Breast epithelium (tissue), 3 donors: ENCODE measurements around the gene CAVIN4.

Source experiments
- POLR2A ChIP-seq: fragments of 450-650 bp; IDR thresholded peaks from one replicate; pipeline ENCODE4 v1.6.1; 2016; ENCODE audit warnings: antibody characterized with exemption, mild to moderate bottlenecking, moderate library complexity
- POLR2AphosphoS5 ChIP-seq, 3 donors: sonication (generic); formaldehyde crosslinking; IDR thresholded peaks; one replicate each; pipeline ENCODE4 v1.6.1; 2017; ENCODE audit warnings: antibody characterized with exemption in 3 of 3
- TF ChIP-seq, protein P1 (sequence below), 3 donors: fragments of 450-650 bp; IDR thresholded peaks; one replicate each; pipeline ENCODE4 v1.5.1; 2016 to 2017; ENCODE audit warnings: antibody characterized with exemption in 3 of 3, mild to moderate bottlenecking in 3 of 3, moderate library complexity in 3 of 3

DNA sequence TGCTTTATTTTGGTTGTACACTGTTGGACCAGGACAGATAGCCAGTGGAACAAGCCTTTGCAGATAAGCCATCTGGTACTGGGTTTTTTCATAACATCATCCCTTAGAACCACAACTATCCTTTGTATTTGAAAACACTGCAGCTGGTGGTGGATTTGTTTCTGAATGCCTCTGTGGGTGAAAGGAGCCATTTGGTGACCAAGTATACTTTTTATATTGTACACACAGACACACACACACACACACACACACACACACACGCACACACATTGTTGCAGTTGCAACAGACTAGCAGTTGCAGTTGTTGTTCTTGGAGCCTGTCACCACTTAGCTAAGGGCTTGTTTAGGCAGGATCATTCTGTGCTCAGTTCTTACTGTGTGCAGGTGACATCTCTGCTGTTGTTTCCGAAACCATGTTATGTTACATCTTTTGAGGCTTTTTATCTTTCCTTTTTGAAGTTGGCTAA is 22.9 kb upstream of the CAVIN4 start:
- TF ChIP-seq, protein P1, sequence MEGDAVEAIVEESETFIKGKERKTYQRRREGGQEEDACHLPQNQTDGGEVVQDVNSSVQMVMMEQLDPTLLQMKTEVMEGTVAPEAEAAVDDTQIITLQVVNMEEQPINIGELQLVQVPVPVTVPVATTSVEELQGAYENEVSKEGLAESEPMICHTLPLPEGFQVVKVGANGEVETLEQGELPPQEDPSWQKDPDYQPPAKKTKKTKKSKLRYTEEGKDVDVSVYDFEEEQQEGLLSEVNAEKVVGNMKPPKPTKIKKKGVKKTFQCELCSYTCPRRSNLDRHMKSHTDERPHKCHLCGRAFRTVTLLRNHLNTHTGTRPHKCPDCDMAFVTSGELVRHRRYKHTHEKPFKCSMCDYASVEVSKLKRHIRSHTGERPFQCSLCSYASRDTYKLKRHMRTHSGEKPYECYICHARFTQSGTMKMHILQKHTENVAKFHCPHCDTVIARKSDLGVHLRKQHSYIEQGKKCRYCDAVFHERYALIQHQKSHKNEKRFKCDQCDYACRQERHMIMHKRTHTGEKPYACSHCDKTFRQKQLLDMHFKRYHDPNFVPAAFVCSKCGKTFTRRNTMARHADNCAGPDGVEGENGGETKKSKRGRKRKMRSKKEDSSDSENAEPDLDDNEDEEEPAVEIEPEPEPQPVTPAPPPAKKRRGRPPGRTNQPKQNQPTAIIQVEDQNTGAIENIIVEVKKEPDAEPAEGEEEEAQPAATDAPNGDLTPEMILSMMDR (IDR thresholded peaks at IDR 0.05), result no peak
- TF ChIP-seq POLR2A (no peak), POLR2AphosphoS5 (IDR thresholded peaks at IDR 0.05) (no peak)
